Fibroblast of skin of back (primary cell): ENCODE results near the gene KCNG3.
A peak's percentile ranks its signal among the peaks of the same experiment; 100 is the strongest.
"Not testable (repeated sequence)": the region's sequence is repeated elsewhere in the genome, so short reads cannot be mapped to it uniquely, and the experiment has no call there.

Source experiments
- DNase-seq: peaks from one replicate; pipeline ENCODE4 v3.0.0-alpha.2; 2013

Gene KCNG3

GRCh38 chr2:42424033-42424432 lies 69.7 kb downstream of the KCNG3 start:
- peak; percentile 7 for DNase-seq

GRCh38 chr2:42421601-42422239 lies 72.1 kb downstream of the KCNG3 start:
- no peak for DNase-seq

- DNase-seq = peak; percentile 2
Observed at GRCh38 chr2:42421157-42421485, 72.7 kb downstream of the KCNG3 start.

DNA sequence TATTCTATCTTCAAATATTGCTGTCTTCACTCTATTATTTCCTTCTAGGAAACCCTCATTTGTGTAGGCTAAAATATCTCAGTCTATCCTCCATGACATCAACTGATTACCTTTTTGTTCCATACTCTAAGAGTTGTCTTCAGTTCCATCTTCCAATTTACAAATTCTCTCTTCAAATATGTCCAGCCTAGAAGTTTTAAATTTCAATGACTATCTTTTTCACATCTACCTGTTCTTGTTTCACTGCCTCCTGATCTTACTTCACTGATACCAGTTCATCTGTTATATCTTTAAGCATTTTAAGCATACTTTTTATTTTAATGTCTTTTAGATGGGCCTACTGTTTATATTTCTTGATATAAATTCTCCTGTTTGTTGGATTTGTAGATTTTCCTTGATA lies 79.1 kb downstream of the KCNG3 start:
- no peak for DNase-seq

- DNase-seq = no peak
Observed at GRCh38 chr2:42414158-42414557, 79.6 kb downstream of the KCNG3 start.

- DNase-seq = no peak
Observed at GRCh38 chr2:42410742-42411514, 82.9 kb downstream of the KCNG3 start.

DNA sequence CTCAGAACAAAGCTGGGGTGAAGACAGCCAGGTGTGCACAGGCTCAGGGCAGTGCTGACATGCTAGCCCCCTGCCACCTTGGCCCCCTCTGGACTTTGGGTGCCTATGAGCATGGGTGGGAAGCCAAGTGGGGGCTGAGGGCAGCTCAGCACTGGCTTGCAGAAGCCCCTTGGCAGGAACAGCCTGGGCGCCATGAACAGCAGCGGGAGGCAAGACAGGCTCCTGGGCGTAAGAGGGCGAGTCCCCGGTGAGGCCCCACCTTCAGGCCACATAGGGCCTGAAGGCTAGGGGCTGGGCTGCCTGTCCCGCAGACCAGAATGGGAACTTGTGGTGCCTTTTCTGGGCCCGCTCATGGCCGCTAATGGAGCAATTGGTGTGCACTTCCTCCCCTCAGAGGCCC lies 85.8 kb downstream of the KCNG3 start:
- no peak for DNase-seq

- no peak for DNase-seq
Observed at GRCh38 chr2:42407476-42407875, 86.3 kb downstream of the KCNG3 start.

- DNase-seq = no peak
Observed at GRCh38 chr2:42404676-42405075, 89.1 kb downstream of the KCNG3 start.

DNA sequence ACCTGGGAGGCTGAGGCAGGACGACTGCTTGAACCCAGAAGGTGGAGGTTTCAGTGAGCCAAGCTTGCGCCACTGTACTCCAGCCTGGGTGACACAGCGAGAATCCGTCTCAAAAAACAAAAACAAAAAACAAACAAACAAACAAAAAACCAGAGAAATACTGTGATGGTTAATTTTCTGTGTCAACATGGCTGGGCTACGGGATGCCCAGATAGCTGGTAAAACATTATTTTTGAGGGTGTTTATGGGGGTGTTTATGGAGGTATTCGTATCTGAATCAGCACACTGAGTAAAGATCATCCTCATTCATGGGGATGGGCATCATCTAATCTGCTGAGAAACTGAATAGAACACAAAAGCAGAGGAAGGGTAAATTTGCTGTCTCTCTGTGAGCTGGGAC lies 92.0 kb downstream of the KCNG3 start:
- DNase-seq = no peak

DNA sequence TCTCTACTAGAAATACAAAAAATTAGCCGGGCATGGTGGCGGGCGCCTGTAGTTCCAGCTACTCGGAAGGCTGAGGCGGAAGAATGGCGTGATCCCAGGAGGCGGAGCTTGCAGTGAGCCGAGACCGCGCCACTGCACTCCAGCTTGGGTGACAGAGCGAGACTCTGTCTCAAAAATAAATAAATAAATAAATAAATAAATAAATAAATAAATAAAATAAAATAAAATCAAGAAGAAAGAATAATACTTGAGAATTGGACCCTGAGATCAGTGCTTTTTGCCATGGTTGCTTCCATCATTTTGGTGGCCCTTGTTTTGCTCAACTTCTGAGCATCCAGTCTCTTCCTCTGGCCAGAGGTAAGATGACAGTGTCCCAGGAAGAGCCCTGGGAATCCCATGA lies 95.7 kb downstream of the KCNG3 start:
- not testable (repeated sequence) for DNase-seq

GRCh38 chr2:42393320-42393719 lies 100.5 kb downstream of the KCNG3 start:
- not testable (repeated sequence) for DNase-seq

DNA sequence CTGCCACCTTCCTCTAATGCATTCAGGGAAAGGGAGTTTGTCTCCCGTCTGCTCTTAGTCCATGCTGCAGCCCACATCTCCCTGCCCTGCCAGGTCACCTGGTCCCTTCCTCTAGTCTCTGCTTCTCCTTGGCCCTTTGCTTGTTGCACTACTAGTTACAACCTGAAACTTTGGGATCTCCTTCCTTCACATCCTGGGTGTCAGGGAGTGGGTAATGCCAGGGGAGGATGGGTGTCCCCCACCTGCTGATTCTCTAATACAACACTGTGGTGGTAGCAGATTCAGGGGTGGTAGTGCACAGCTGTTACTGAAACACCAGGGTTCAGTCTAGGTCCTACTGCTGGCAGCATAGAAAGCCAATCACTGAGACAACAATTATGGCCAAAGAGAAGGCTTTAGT lies 101.6 kb downstream of the KCNG3 start:
- no peak for DNase-seq
